GM18526 (cell line): ENCODE data around the gene CDH12.

ENCODE experiments used
- POLR2A ChIP-seq: IDR thresholded peaks from 3 replicates; pipeline ENCODE4 v1.6.1; 2011; ENCODE audit not compliant: insufficient read length; ENCODE audit errors: extremely low read depth

Gene CDH12

GRCh38 chr5:21802100-21802499 lies 1051.0 kb downstream of the CDH12 start:
- no peak for TF ChIP-seq POLR2A

DNA sequence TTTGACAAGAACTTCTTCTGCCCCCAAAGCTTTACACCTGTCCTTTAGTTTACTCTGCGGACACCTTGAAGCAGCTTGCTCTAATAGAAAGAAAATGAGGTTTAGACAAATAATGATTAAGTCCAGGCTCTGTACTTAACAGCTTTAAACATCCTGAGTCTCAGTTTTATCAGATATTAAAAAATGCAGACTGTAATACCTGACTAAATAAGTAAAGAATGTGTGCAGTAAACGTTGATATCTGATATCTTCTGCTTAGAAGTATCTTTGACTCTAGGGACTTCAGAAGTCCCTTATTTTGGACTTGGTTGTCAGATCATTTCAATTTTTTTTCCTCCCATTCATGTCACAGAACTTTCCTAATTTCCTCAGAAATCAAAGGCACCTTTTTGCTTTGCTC lies 1060.4 kb downstream of the CDH12 start:
- no peak for TF ChIP-seq POLR2A

DNA sequence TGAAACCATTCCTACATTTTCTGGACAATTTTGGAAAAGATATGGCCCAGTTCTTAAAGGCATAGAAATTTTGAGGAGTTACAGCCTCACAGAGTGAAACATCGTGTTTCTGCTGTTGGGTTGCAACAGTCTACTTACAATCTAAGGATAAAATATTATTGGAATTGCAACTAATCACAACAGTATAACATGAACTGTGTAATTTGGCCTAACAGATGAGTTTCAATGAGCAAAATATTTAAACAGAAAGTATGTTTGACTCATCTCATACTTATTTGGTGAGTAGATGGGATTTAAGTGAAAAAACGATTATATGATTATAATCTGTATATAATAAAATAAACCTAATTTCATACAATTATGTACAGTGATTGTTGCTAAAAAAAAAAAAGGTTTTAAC lies 1061.8 kb downstream of the CDH12 start:
- TF ChIP-seq POLR2A: no peak

DNA sequence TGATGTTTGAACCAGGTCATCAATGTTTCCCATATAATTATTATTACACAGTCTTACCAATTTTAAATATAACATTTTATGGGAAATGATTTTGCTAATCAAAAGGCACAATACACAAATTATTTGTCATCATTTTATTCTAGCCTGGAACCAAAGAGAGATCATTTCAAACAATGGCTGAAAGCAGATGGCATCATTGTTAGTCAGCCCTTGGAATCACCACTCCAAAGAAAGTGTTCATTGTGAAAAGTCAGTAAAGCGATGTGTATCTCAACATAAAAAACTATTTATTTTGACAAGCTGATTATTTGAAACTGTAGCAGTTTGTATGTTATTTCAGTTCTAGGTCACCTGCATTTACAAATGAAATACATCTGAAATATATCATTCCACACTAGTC lies 1068.7 kb downstream of the CDH12 start:
- TF ChIP-seq POLR2A: no peak

- no peak for TF ChIP-seq POLR2A
Measured at GRCh38 chr5:21783074-21783679, 1070.0 kb downstream of the CDH12 start.

GRCh38 chr5:21776466-21776865 lies 1076.7 kb downstream of the CDH12 start:
- no peak for TF ChIP-seq POLR2A

- no peak for TF ChIP-seq POLR2A
Measured at GRCh38 chr5:21774801-21775200, 1078.3 kb downstream of the CDH12 start.

DNA sequence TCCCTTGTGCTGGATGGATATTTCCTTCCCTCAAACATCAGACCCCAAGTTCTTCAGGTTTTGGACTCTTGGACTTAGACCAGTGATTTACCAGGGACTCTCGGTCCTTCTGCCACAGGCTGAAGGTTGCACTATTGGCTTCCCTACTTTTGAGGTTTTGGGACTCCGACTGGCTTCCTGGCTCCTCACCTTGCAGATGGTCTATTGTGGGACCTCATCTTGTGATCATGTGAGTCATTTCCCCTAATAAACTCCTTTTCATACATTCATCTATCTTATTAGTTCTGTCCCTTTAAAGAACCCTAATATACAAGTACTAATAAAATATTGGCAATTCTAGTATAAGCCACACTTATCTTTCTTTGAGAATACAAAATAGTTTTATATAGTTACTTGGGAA lies 1078.9 kb downstream of the CDH12 start:
- TF ChIP-seq POLR2A: no peak

GRCh38 chr5:21773456-21773855 lies 1079.7 kb downstream of the CDH12 start:
- TF ChIP-seq POLR2A: no peak

DNA sequence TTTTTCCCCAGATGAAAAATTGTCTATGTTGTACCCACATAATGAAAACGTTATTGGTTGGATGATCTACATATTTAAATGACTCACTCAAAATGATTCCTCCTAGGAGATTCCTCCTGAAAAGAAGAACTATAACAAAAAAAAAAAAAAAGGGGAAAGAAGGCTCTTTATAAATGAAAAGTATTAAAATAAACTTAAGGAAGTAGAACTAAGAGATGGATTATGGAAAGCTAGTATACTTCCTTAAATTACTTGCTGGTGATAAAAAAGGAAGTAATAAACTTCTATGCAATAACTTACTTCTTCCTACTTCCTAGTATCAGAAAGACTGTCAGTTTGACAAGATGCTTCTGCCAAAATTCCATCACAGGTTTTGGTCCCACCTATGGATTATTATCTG lies 1087.7 kb downstream of the CDH12 start:
- TF ChIP-seq POLR2A: no peak

DNA sequence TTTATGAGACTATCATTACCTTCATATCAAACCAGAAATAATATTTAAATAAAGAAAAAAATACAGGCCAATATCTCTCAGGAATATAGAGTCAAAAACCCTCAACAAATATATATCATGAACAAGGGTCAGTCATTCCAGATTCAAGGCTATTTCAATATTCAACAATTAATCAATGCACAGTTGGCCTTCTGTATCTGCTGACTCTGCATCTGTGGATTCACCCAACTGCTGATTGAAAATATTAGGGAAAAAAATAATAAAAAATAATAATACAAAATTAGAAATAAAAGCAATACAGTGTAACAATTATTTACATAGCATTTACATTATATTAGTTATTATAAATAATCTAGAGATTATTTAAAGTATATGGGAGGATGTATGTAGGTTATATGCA lies 1114.0 kb downstream of the CDH12 start:
- no peak for TF ChIP-seq POLR2A

DNA sequence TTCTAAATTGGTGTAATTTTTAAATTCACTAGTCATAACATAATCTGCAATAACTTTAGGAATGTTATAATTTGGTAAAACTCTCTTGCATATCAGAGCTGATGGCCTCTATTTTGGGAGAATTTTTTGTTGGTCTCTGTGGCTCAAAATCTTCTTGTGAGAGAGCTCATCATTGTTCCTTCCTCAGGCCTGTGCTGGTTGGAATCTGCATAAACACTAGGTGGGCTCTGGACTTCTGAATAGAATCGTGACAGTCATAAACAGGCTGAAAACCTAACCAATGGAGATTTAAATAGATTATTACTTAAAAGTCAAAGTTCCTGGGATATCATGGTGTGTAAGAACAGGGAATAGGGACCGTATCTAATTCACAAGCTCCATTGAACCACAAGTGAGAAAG lies 1129.6 kb downstream of the CDH12 start:
- no peak for TF ChIP-seq POLR2A

GRCh38 chr5:21711866-21712758 lies 1141.0 kb downstream of the CDH12 start:
- no peak for TF ChIP-seq POLR2A

- no peak for TF ChIP-seq POLR2A
Measured at GRCh38 chr5:21709770-21710169, 1143.4 kb downstream of the CDH12 start.

DNA sequence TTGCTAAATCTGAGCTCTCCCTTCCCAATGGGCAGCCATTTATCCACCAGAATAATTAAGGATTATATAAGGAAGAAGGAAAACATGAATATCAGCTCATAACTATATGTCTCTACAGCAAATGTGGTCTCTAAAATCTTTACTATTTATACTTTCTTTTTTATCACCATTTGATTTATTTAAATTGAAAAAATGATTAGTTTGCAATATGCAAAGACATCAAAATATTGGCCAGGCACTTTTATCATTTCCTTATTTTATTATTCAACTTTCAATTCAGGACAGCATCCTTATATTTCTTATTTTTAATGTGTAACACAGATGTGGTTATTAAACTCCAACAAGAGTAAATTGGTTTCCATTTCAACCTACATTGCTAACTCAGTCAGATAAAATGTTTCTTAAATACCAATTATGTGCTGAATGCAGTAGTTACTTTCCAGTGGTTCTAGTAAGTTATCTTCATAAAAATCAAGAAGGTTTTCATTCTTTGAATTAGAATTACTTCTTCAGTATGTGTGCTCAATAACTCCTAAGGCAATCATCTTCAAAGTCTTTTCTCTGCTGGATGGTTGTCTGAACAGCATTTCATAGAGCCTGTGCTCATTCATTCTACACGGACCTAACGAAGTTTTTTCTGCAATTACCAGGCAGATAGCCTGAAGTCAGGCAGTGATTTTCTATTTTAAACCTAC lies 1148.0 kb downstream of the CDH12 start:
- TF ChIP-seq POLR2A: no peak

- no peak for TF ChIP-seq POLR2A
Measured at GRCh38 chr5:21701317-21701716, 1151.8 kb downstream of the CDH12 start.
